AG04449 (cell line): ENCODE results near the gene CHEK2.

ENCODE experiments used
- CTCF ChIA-PET: fragments of 350-600 bp; formaldehyde crosslinking; extraction: SDS; loops from one replicate; lab custom pipeline; 2021; ENCODE audit warnings: antibody characterized with exemption; lab: Yijun Ruan, JAX
- POLR2A ChIA-PET: fragments of 400-600, 350-600 bp; formaldehyde crosslinking; extraction: SDS; loops from one replicate; lab custom pipeline; 2020; ENCODE audit warnings: antibody characterized with exemption, inconsistent platforms; lab: Yijun Ruan, JAX
- DNase-seq: peaks from one replicate; pipeline ENCODE4 v3.0.0-alpha.2; 2010; ENCODE audit warnings: low read depth, low spot score
- H3K4me3 ChIP-seq: 2 replicates; pipeline ENCODE4 v1.5.1; 2011; ENCODE audit warnings: low read depth, mild to moderate bottlenecking, control low read depth, low read length
- CTCF ChIP-seq: IDR thresholded peaks from one replicate; pipeline ENCODE4 v1.5.1; 2011; ENCODE audit warnings: mild to moderate bottlenecking, moderate library complexity, low read length, control low read depth, inconsistent platforms; ENCODE audit not compliant: insufficient read depth; ENCODE audit errors: missing control alignments

The CHEK2 gene

GRCh38 chr22:28658448-28658847, 83.2 kb downstream of the CHEK2 start:
- ChIA-PET POLR2A (no interaction called here), CTCF (no interaction called here)
- DNase-seq = no peak
- no peak overlapping the region for H3K4me3 ChIP-seq
- TF ChIP-seq CTCF = no peak

- DNase-seq = no peak
- POLR2A ChIA-PET = no interaction called here
- CTCF ChIA-PET = no interaction called here
- H3K4me3 ChIP-seq = no peak overlapping the region
- TF ChIP-seq CTCF = no peak
Observed at GRCh38 chr22:28656181-28656580, 85.4 kb downstream of the CHEK2 start.

GRCh38 chr22:28650463-28650862, 91.2 kb downstream of the CHEK2 start:
- POLR2A ChIA-PET = no interaction called here
- DNase-seq = no peak

GRCh38 chr22:28648792-28649191, 92.8 kb downstream of the CHEK2 start:
- no peak overlapping the region for H3K4me3 ChIP-seq
- POLR2A ChIA-PET = no interaction called here
- TF ChIP-seq CTCF = no peak
- DNase-seq = no peak
- CTCF ChIA-PET = no interaction called here

More at GRCh38 chr22:28650463-28650862, 91.2 kb downstream of the CHEK2 start:
- TF ChIP-seq CTCF = no peak
- CTCF ChIA-PET = no interaction called here
- H3K4me3 ChIP-seq = no peak overlapping the region

GRCh38 chr22:28647216-28647615, 94.4 kb downstream of the CHEK2 start:
- no peak overlapping the region for H3K4me3 ChIP-seq
- ChIA-PET POLR2A (no interaction called here), CTCF (no interaction called here)
- no peak for TF ChIP-seq CTCF
- no peak for DNase-seq

GRCh38 chr22:28639321-28639720, 102.3 kb downstream of the CHEK2 start:
- TF ChIP-seq CTCF = no peak
- CTCF ChIA-PET = interaction anchor here (0.6 kb wide), 1 partner anchor 20 kb away, joined by 3 read pairs; no protein-coding TSS in a partner anchor
- DNase-seq = no peak
- POLR2A ChIA-PET = no interaction called here
- H3K4me3 ChIP-seq = no peak overlapping the region
